ENCODE data around the gene LDAH.

LDAH gene

DNA sequence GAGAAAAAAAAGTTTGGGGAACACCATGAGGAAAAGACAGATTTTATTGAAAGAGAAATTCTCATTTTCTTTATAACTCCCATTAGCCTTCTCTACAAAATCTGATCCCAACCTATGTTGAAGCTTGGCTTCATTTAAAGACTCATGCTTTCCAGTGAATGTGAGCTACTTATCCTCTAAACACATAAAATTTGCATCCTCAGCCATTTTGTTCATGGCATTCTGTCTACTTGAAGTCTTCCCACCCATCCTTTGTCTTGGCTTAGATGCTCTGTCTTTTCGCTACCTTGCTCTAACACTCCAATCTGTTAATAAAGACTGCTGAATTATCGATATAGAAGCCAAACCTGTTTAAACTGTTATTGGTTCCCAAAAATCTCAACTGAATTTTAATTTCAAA lies 116.7 kb downstream of the LDAH start:
- H2AFZ ChIP-seq (ENCODE audit: low read length): no peak overlapping the region
- no peaks in the 10 kb centered on the region for H3K36me3 ChIP-seq (replicated peaks; ENCODE audit: insufficient read depth, low read length)
- no peak overlapping the region for H3K4me3 ChIP-seq (ENCODE audit: low read length)
- H4K20me1 ChIP-seq (ENCODE audit: insufficient read depth, low read length): no peaks in the 10 kb centered on the region
- no peaks in the 10 kb centered on the region; the same call in 1 of the 2 replicates for H3K9me2 ChIP-seq (replicated peaks; ENCODE audit: insufficient read depth, low read length)
- TF ChIP-seq EZH2 (optimal IDR thresholded peaks at IDR 0.05; ENCODE audit: low read depth, low read length) (no peak), CTCF (IDR thresholded peaks at IDR 0.05; ENCODE audit: low read length) (no peak), EZH2phosphoT487 (IDR thresholded peaks at IDR 0.05; ENCODE audit: low read length) (no peak)
- no peaks in the 10 kb centered on the region for H3K4me1 ChIP-seq (ENCODE audit: low read length)
- no peak overlapping the region for H3K27ac ChIP-seq (ENCODE audit: low read length)
- H3K27me3 ChIP-seq (replicated peaks; ENCODE audit: insufficient read depth, low read length): no peaks in the 10 kb centered on the region
- no peak for DNase-seq
- H3K4me2 ChIP-seq (ENCODE audit: low read depth, low read length): no peak overlapping the region
- no peak overlapping the region for H3K9ac ChIP-seq (ENCODE audit: low read length)
- H3K79me2 ChIP-seq (ENCODE audit: low read length): 0 out of 2 replicates have a peak, but pooled peaks cover 4% of the 10 kb centered on the region
- no peaks in the 10 kb centered on the region for H3F3A ChIP-seq (ENCODE audit: insufficient read depth, low read length)
- H3K9me3 ChIP-seq (replicated peaks; ENCODE audit: insufficient read depth, low read length): no peaks in the 10 kb centered on the region

GRCh38 chr2:20704886-20705285 lies 118.0 kb downstream of the LDAH start:
- H3K9ac ChIP-seq (ENCODE audit: low read length): no peak overlapping the region
- TF ChIP-seq CTCF (IDR thresholded peaks at IDR 0.05; ENCODE audit: low read length) (no peak), EZH2phosphoT487 (IDR thresholded peaks at IDR 0.05; ENCODE audit: low read length) (no peak), EZH2 (optimal IDR thresholded peaks at IDR 0.05; ENCODE audit: low read depth, low read length) (no peak)

GRCh38 chr2:20702563-20702962 lies 120.3 kb downstream of the LDAH start:
- no peak for TF ChIP-seq EZH2 (optimal IDR thresholded peaks at IDR 0.05; ENCODE audit: low read depth, low read length)
- TF ChIP-seq CTCF (IDR thresholded peaks at IDR 0.05; ENCODE audit: low read length): no peak
- no peak for TF ChIP-seq EZH2phosphoT487 (IDR thresholded peaks at IDR 0.05; ENCODE audit: low read length)
- H3K9me2 ChIP-seq (replicated peaks; ENCODE audit: insufficient read depth, low read length): no peaks in the 10 kb centered on the region; the same call in 1 of the 2 replicates
- H3K27me3 ChIP-seq (replicated peaks; ENCODE audit: insufficient read depth, low read length): no peaks in the 10 kb centered on the region
- H2AFZ ChIP-seq (ENCODE audit: low read length): no peak overlapping the region
- no peaks in the 10 kb centered on the region for H3K9me3 ChIP-seq (replicated peaks; ENCODE audit: insufficient read depth, low read length)
- H3K4me3 ChIP-seq (ENCODE audit: low read length): no peak overlapping the region
- H3K4me2 ChIP-seq (ENCODE audit: low read depth, low read length): no peak overlapping the region
- no peak overlapping the region for H3K9ac ChIP-seq (ENCODE audit: low read length)
- H3K27ac ChIP-seq (ENCODE audit: low read length): no peak overlapping the region
- H3K36me3 ChIP-seq (replicated peaks; ENCODE audit: insufficient read depth, low read length): no peaks in the 10 kb centered on the region
- DNase-seq: no peak
- no peaks in the 10 kb centered on the region for H4K20me1 ChIP-seq (ENCODE audit: insufficient read depth, low read length)
- 0 out of 2 replicates have a peak, but pooled peaks cover 4% of the 10 kb centered on the region for H3K79me2 ChIP-seq (ENCODE audit: low read length)
- H3F3A ChIP-seq (ENCODE audit: insufficient read depth, low read length): no peaks in the 10 kb centered on the region
- peaks cover 13% of the 10 kb centered on the region for H3K4me1 ChIP-seq (ENCODE audit: low read length)

More at GRCh38 chr2:20704886-20705285, 118.0 kb downstream of the LDAH start:
- Histone ChIP-seq H3F3A (ENCODE audit: insufficient read depth, low read length) (no peaks in the 10 kb centered on the region), H3K4me3 (ENCODE audit: low read length) (no peak overlapping the region), H3K4me1 (ENCODE audit: low read length) (peaks cover 5% of the 10 kb centered on the region), H3K79me2 (ENCODE audit: low read length) (0 out of 2 replicates have a peak, but pooled peaks cover 4% of the 10 kb centered on the region), H3K9me2 (replicated peaks; ENCODE audit: insufficient read depth, low read length) (no peaks in the 10 kb centered on the region; the same call in 1 of the 2 replicates), H3K27ac (ENCODE audit: low read length) (no peak overlapping the region), H3K36me3 (replicated peaks; ENCODE audit: insufficient read depth, low read length) (no peaks in the 10 kb centered on the region), H3K27me3 (replicated peaks; ENCODE audit: insufficient read depth, low read length) (no peaks in the 10 kb centered on the region), H3K9me3 (replicated peaks; ENCODE audit: insufficient read depth, low read length) (no peaks in the 10 kb centered on the region), H3K4me2 (ENCODE audit: low read depth, low read length) (no peak overlapping the region), H4K20me1 (ENCODE audit: insufficient read depth, low read length) (no peaks in the 10 kb centered on the region), H2AFZ (ENCODE audit: low read length) (no peak overlapping the region)
- no peak for DNase-seq
